GM18951 (cell line): ENCODE measurements around the gene UROS.

Experiments used
- POLR2A ChIP-seq: IDR thresholded peaks from 4 replicates; pipeline ENCODE4 v1.6.1; 2011; ENCODE audit warnings: mild to moderate bottlenecking; ENCODE audit not compliant: insufficient read length, insufficient read depth; ENCODE audit errors: extremely low read depth
- in situ Hi-C: fragments of 300-500 bp; cut with MboI; formaldehyde crosslinking; loops from one replicate; pipeline ENCODE4 v1.12.0; 2022; ENCODE audit warnings: low sequenced_read_pairs, mixed read lengths, inconsistent platforms; ENCODE audit not compliant: unreplicated experiment

UROS gene

GRCh38 chr10:125773687-125774543 lies 49.1 kb downstream of the UROS start:
- in situ Hi-C loops, result no loop called here
- TF ChIP-seq POLR2A, result no peak

DNA sequence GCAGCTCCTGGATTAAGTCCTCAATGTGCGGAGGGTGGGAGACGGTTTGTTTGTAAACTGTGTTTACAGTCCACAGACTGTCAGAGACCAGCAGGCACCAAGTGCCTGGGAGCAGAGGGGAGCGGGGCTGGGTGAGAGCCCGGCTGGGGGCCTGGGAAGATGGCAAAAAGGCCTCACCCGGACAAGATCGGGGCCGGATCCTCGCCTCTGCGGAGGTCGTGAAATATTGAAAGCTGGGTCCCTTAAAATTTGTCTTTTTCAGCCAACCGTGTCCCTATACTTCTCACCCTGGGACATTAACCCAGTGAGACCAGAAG lies 50.2 kb downstream of the UROS start:
- TF ChIP-seq POLR2A, result no peak
- in situ Hi-C loops, result no loop called here

DNA sequence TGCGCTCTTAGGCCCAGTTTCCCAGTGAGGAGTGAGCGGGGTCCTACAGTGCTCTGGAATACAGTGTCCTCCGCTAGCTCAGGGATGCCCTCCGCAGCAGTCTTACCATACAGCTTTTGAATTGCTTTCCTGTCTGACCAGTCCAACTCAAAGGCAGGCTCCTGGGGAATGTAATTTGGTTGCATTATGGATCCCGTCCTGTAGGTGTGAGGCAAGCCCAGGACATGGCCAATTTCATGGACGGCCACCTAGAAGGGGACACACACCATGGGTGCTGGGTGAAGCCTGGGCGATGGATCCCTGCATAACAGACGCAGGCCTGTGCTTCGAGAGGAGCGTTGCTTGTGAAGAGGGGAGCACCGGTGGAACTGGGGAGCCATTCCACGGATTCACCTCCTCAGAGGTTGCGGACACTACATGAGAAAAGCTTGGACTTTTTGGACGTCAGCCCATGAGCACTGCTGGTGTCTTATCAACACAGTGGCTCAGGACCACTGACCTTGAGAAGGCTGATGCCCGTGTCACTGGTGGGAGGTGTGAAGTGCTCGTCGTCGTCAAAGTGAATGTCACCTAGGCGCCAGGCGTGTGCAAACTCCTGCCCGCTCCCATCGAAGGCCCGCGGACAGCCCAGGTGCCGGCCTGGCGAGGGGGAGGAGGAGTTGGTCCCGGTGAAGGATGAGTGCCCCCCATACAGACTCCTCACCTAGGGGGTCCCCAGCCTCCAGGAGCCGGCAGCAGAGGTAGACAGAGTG lies 50.8 kb downstream of the UROS start:
- in situ Hi-C loops, result no loop called here
- no peak for TF ChIP-seq POLR2A

DNA sequence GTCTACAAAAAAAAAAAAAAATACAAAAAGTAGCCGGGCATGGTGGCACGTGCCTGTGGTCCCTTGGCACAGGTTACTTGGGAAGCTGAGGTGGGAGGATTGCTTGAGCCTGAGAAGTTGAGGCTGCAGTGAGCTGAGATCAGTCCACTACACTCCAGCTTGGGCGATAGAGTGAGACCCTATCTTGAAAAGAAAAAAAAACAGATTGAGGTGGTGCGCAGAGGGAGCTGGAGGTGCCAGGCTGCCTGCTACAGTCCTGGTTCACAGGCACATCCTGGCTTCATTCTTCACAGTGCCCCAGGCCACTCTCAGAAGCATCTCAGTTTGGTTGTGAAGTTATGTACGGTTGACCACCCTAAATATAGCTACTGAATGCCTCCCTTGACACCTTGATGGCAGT lies 52.2 kb downstream of the UROS start:
- TF ChIP-seq POLR2A, result no peak
- in situ Hi-C loops, result no loop called here

- in situ Hi-C loops, result no loop called here
Observed at GRCh38 chr10:125769175-125769574, 53.9 kb downstream of the UROS start.

GRCh38 chr10:125768219-125768855 lies 54.7 kb downstream of the UROS start:
- in situ Hi-C loops, result no loop called here
- TF ChIP-seq POLR2A, result no peak

More at GRCh38 chr10:125769175-125769574, 53.9 kb downstream of the UROS start:
- no peak for TF ChIP-seq POLR2A

- no peak for TF ChIP-seq POLR2A
- in situ Hi-C loops, result no loop called here
Observed at GRCh38 chr10:125766511-125766910, 56.5 kb downstream of the UROS start.

DNA sequence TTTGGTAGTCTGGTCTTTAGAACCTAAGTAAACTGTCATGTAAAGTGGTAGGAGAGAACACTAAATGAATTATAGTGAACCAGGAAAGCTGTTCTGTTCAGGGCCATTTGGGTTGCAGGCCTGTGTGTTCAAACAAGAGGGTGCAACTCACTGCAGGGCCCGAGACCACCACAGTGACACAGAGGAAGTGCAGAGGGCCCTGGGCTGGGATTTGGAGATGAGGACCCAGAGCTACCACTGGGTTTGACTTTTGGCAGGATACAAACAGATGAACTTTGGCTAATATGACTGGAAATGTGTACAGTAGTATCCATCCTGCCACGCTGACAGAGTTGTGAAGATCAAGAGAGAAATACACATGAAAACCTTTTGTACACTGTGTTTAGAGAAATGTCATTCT lies 57.2 kb downstream of the UROS start:
- no peak for TF ChIP-seq POLR2A
- in situ Hi-C loops, result no loop called here

DNA sequence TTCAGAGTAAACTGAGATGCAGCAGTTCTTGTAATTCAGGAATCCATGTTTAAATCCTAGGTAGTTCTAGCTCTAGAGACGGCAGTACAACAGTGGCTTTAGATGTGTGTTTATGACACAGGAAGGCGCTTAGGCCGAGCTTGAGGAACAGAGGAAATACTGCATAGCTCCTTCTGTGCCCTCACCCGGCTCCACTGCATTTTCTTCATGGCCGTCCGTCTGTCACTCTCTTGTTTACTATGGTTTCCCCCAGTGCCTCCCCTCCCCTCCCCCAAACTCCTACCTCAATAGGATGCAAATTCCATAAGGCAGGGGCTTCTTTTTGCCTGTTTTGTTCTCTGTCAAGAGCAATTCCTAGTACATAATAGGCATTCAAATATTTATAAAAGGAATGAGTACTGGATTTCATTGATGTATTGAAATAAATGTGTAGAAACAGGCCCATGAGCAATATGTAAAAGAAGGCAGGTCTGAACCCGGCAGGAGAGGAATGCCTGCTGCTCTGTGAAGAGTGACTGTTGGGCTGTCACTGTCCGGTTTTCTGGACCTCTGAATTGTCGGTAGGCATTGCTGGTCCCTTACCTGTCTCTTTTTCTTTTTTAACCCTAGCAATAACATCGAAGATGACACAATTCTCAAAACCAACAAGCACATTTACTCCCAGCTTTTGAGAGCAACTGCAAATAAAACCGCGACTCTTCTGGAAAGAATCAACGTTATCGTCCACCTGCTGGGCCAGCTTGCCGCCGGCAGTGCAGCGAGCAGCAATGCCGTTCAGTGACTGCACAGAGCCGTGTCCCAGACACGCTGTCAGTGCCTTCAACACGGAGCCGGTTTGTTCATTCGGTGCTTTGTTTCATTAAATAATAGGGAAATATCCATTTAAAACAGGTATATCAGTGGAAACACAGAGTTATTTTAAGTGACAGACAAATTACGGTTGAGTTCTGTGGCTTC lies 60.1 kb downstream of the UROS start:
- in situ Hi-C loops, result no loop called here
- no peak for TF ChIP-seq POLR2A

DNA sequence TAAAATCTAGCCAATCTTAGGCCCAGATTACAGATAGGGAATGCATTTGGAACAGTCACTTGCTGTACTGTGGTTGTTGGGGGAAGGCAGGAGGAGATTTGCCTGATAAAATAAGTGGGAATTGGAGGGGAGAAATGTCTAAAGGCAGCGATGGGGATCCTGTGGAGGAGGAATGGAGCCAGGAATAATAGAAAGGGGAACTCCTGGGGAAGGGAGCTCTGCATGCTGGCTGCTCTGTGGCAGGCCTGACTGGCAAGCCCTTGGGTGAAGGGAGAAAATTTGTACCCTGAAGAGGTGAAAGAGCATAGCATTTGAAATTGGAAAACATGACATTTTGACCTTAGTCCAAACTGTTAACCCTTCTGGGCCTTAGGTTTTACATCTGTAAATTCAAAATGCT lies 61.1 kb downstream of the UROS start:
- no peak for TF ChIP-seq POLR2A
- in situ Hi-C loops, result no loop called here

DNA sequence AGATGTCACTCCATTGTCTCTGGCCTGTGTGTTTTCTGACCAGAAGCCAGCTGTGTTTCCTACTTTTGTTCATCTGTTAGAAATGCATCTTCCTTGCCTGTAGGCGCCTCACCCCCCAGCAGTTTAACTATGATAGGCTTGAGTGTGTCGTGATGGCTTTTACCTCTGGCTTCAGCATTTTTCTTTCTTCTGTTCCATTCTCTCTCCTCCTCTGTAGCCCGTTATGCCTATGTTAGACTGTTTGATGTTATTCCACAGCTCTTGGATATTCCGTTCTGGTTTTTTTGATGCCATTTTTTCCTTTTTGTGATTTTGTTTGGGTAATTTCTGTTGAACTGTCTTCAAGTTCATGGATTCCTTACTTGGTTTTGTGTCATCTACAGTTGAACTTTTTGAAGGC lies 65.3 kb downstream of the UROS start:
- in situ Hi-C loops, result no loop called here
- TF ChIP-seq POLR2A, result no peak

- no peak for TF ChIP-seq POLR2A
- in situ Hi-C loops, result no loop called here
Observed at GRCh38 chr10:125756853-125757487, 66.1 kb downstream of the UROS start.

- no peak for TF ChIP-seq POLR2A
- in situ Hi-C loops, result no loop called here
Observed at GRCh38 chr10:125756196-125756595, 66.9 kb downstream of the UROS start.

- TF ChIP-seq POLR2A, result no peak
Observed at GRCh38 chr10:125747417-125747816, 75.6 kb downstream of the UROS start.

More at GRCh38 chr10:125747417-125747816, 75.6 kb downstream of the UROS start:
- in situ Hi-C loops, result no loop called here
